RCC 7860 (cell line): ENCODE measurements around the gene TEX264.

Experiments used
- DNase-seq: peaks from one replicate; pipeline ENCODE4 v3.0.0-alpha.2; 2015; ENCODE audit warnings: low spot score
- FAIRE-seq: peaks from 2 replicates; lab custom pipeline; 2012; peaks lifted over from hg19 to GRCh38; lab: Jason Lieb, UNC

Gene TEX264

GRCh38 chr3:51691949-51692348, 20.9 kb downstream of the TEX264 start:
- FAIRE-seq, result no peak

GRCh38 chr3:51692980-51693395, 21.9 kb downstream of the TEX264 start:
- DNase-seq (no peak), FAIRE-seq (no peak)

More at GRCh38 chr3:51691949-51692348, 20.9 kb downstream of the TEX264 start:
- DNase-seq, result no peak

- DNase-seq, result no peak
- FAIRE-seq, result no peak
These were observed 25.9 kb downstream of the TEX264 start for GRCh38 chr3:51696954-51697353.

GRCh38 chr3:51698209-51698608, 27.2 kb downstream of the TEX264 start:
- DNase-seq (no peak), FAIRE-seq (no peak)

GRCh38 chr3:51700403-51700802, 29.4 kb downstream of the TEX264 start:
- FAIRE-seq, result no peak

GRCh38 chr3:51702156-51702555, 31.1 kb downstream of the TEX264 start:
- FAIRE-seq, result no peak

More at GRCh38 chr3:51700403-51700802, 29.4 kb downstream of the TEX264 start:
- no peak for DNase-seq

GRCh38 chr3:51703068-51703760, 32.2 kb downstream of the TEX264 start:
- FAIRE-seq (no peak), DNase-seq (no peak)

More at GRCh38 chr3:51702156-51702555, 31.1 kb downstream of the TEX264 start:
- DNase-seq, result no peak

- DNase-seq, result no peak
- no peak for FAIRE-seq
These were observed 32.9 kb downstream of the TEX264 start for GRCh38 chr3:51703761-51704510.

GRCh38 chr3:51704511-51704950, 33.5 kb downstream of the TEX264 start:
- FAIRE-seq (no peak), DNase-seq (no peak)

- FAIRE-seq (no peak), DNase-seq (no peak)
These were observed 34.4 kb downstream of the TEX264 start for GRCh38 chr3:51705276-51706020.

GRCh38 chr3:51706021-51706485, 35.0 kb downstream of the TEX264 start:
- FAIRE-seq, result no peak

GRCh38 chr3:51706788-51707731, 36.0 kb downstream of the TEX264 start, which contains the start of gene GRM2:
Gene GRM2, plus strand, starts transcription at chr3:51707068. Its CDS starts 1,916 bp downstream, at chr3:51708984.
- DNase-seq, result no peak
- no peak for FAIRE-seq

More at GRCh38 chr3:51706021-51706485, 35.0 kb downstream of the TEX264 start:
- DNase-seq, result no peak

GRCh38 chr3:51708216-51708845, 37.3 kb downstream of the TEX264 start:
- FAIRE-seq (no peak), DNase-seq (no peak)

GRCh38 chr3:51709004-51709420, 38.0 kb downstream of the TEX264 start:
- no peak for FAIRE-seq
- DNase-seq, result no peak

GRCh38 chr3:51709675-51710074, 38.6 kb downstream of the TEX264 start:
- DNase-seq (no peak), FAIRE-seq (no peak)

- FAIRE-seq, result no peak
- no peak for DNase-seq
These were observed 39.7 kb downstream of the TEX264 start for GRCh38 chr3:51710631-51711351.

GRCh38 chr3:51711352-51712037, 40.4 kb downstream of the TEX264 start:
- FAIRE-seq, result no peak
- no peak for DNase-seq

GRCh38 chr3:51712038-51712420, 41.0 kb downstream of the TEX264 start:
- DNase-seq (no peak), FAIRE-seq (no peak)
